ENCODE results near the gene PAK3. TPM values are rescaled to one million over a fixed set of nuclear protein-coding genes. Genes with fewer than 3 reads are reported as not detected.

PAK3 gene
- total RNA-seq, 4 donors from 2014 or later, result 0.42 to 2.1 (median 0.95) TPM

DNA sequence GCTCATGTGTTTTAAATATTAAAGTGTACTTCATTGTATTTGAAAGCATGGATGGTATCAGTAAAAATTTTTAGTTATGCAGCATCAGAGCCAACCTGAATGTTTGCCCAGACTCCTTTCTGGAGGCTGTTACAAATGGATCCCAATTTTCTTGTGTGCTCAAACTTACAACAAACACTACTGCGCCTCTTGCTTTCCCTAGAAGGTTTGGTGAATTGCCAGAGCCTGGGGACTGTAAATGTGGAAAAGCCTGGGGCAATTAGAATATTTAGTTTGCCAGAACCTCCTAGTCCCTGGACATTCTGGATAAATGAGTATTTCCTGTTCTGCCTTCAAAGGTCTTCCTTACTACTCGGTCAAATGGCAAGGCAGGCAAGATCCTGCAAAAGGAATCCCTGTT is 169.5 kb downstream of the PAK3 start:
- no peak for DNase-seq (ENCODE audit: extremely low spot score)
- H3K4me1 ChIP-seq, result no peaks in the 10 kb centered on the region
- H3K36me3 ChIP-seq, result no peaks in the 10 kb centered on the region
- intact Hi-C loops (cut with DNase I), result no loop called here
- no peaks in the 10 kb centered on the region for H3K27me3 ChIP-seq
- H3K4me3 ChIP-seq, result no peak overlapping the region
- H3K27ac ChIP-seq (replicated peaks in 1 of 4), result no peak overlapping the region
- H3K9me3 ChIP-seq, result no peaks in the 10 kb centered on the region
- TF ChIP-seq CTCF (IDR thresholded peaks at IDR 0.05) (no peak), EP300 (IDR thresholded peaks at IDR 0.05) (no peak), POLR2AphosphoS5 (IDR thresholded peaks at IDR 0.05) (no peak), POLR2A (IDR thresholded peaks at IDR 0.05; ENCODE audit: low read depth) (no peak)
- WGBS, result 58% methylated on average over 2 of the region's 2 CpGs

GRCh38 chrX:111268506-111268905 is 172.5 kb downstream of the PAK3 start:
- intact Hi-C loops (cut with DNase I), result no loop called here
- no peak for DNase-seq (ENCODE audit: extremely low spot score)
- no peak for TF ChIP-seq EP300 (IDR thresholded peaks at IDR 0.05)
- no peak for TF ChIP-seq CTCF (IDR thresholded peaks at IDR 0.05)
- TF ChIP-seq POLR2A (IDR thresholded peaks at IDR 0.05; ENCODE audit: low read depth), result no peak
- TF ChIP-seq POLR2AphosphoS5 (IDR thresholded peaks at IDR 0.05), result no peak
- 27% methylated on average over 2 of the region's 2 CpGs for WGBS
- H3K9me3 ChIP-seq, result no peaks in the 10 kb centered on the region
- no peak overlapping the region for H3K27ac ChIP-seq (replicated peaks in 1 of 4)
- H3K27me3 ChIP-seq, result no peaks in the 10 kb centered on the region
- no peaks in the 10 kb centered on the region for H3K4me1 ChIP-seq
- no peaks in the 10 kb centered on the region for H3K36me3 ChIP-seq
- no peak overlapping the region for H3K4me3 ChIP-seq

DNA sequence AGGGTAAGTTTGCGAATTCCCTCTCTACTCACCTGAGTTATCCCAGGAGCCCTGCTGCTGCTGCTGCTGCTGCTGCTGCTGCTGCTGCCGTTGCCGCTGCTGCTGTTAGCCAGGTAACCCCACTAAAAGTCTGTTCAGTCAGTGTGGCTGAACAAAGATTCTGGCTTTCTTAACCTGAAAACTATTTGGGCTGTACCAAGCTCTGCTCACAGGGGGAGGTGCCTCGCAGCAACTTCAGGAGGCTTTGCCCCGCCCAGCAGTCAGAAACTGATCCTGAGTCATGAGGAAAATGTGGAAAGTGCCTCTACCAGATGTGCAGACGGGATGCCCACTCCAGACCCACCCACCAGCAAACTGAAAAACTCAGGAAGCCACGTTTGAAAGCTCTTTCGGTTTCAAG is 174.3 kb downstream of the PAK3 start, which contains the start of gene CAPN6:
Gene CAPN6, minus strand, starts transcription at position 145 of the 400 bp plus-strand sequence. CDS start 6,547 bp downstream, outside the sequence.
- DNase-seq (ENCODE audit: extremely low spot score), result no peak
- peak within 1 kb of the TSS in 1 of 4 donors; percentile 5 for H3K4me3 ChIP-seq
- no peaks in the 10 kb centered on the region for H3K9me3 ChIP-seq
- H3K27ac ChIP-seq (replicated peaks in 1 of 4), result no peak within 1 kb of the TSS
- H3K27me3 ChIP-seq, result no peaks in the 10 kb centered on the region
- TF ChIP-seq POLR2A (IDR thresholded peaks at IDR 0.05; ENCODE audit: low read depth) (no peak), POLR2AphosphoS5 (IDR thresholded peaks at IDR 0.05) (no peak), EP300 (IDR thresholded peaks at IDR 0.05) (no peak), CTCF (IDR thresholded peaks at IDR 0.05) (no peak)
- intact Hi-C loops (cut with DNase I), result no loop called here
- WGBS, result 48% methylated on average over 6 of the region's 8 CpGs
- H3K36me3 ChIP-seq, result no peaks in the 10 kb centered on the region
- no peaks in the 10 kb centered on the region for H3K4me1 ChIP-seq

Small RNA genes within 50 kb of the gene (small RNA-seq; reads per million reads assigned to genes)
- gene FCF1P4, result 0 reads per million in 3 donors

Other genes with a start within 250 kb of the PAK3 start
- gene CAPN6, start 174.3 kb downstream of the PAK3 start, total RNA-seq, result 1 to 10 TPM in 1 of 4 donors, under 1 TPM in 3; 0.06 to 1.1 (median 0.46) TPM

All from esophagus muscularis mucosa (tissue), 4 donors.